HAP-1 (cell line): Measurements from ENCODE around the gene NEAT1.

Source experiments
- DNase-seq, 2 experiments: peaks; one replicate each; pipeline ENCODE4 v3.0.0-alpha.2; 2016 to 2020; ENCODE audit warnings: low spot score in 2 of 2
- H3K27me3 ChIP-seq: fragments of 250-450 bp; sonication (Bioruptor Pico); 2 replicates; pipeline ENCODE4 v1.5.1; 2020; ENCODE audit warnings: low read depth, mild to moderate bottlenecking, moderate library complexity
- H3K36me3 ChIP-seq: fragments of 250-450 bp; sonication (Bioruptor Pico); replicated peaks from 2 replicates; pipeline ENCODE4 v1.5.1; 2020; ENCODE audit warnings: mild to moderate bottlenecking
- H3K4me1 ChIP-seq: fragments of 250-450 bp; sonication (Bioruptor Pico); 2 replicates; pipeline ENCODE4 v1.5.1; 2020; ENCODE audit warnings: mild to moderate bottlenecking
- H3K4me3 ChIP-seq: fragments of 250-450 bp; sonication (Bioruptor Pico); 2 replicates; pipeline ENCODE4 v1.5.1; 2020; ENCODE audit warnings: mild to moderate bottlenecking, moderate library complexity
- H3K9me3 ChIP-seq: fragments of 250-450 bp; sonication (Bioruptor Pico); 2 replicates; pipeline ENCODE4 v1.5.1; 2020; ENCODE audit warnings: mild to moderate bottlenecking, moderate library complexity
- in situ Hi-C: fragments of 300-500 bp; cut with MboI; formaldehyde crosslinking; loops from 3 replicates; pipeline ENCODE4 v1.14.3; 2020; ENCODE audit warnings: low sequenced_read_pairs, inconsistent platforms, mixed read lengths

The NEAT1 gene

DNA sequence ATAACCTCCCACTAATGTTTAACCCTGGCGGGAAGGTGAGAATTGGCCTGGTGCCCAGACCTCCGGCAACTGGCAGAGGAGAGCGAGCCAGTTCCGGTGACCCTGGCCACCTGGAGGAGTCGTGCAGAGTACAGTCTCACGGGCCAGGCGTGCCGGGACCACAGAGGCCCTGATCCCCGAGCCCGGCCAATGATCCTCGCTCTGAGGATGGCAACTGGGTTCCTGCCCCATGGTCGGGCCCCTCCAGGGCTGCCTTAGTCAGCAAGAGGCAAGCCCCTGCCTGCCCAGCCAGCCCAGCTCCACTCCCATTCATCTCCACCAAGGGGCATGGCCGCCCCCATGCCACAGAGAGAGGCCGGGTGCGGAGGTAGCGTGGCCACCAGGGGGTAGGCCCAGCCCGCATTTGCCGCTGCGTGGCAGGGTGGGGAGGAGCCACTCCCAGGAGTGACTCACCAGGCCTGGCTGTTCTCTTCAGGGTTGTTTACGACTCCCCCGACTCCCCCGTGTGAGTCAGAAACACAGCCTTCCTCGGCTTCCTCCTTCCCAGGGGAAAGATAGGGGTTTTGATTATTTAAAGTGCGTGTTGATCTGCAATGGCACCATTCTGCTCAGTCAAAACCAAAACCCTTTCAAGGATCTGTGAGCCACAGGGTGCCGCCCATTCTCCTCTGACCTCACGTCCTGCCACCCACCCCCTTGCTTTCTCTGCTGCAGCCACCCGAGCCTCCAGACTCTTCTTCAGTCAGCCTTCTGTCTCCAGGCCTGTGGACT, 40.4 kb upstream of the NEAT1 start, which contains the start of gene SLC25A45:
SLC25A45 (minus strand) TSS at position 614 of the 771 bp plus-strand sequence. CDS start 695 bp downstream, outside the sequence.
- peak; percentile 70 to 86 for DNase-seq
- Histone ChIP-seq H3K4me3 (peak within 1 kb of the TSS; percentile 19), H3K4me1 (peaks cover 20% of the 10 kb centered on the region), H3K9me3 (no peaks in the 10 kb centered on the region), H3K36me3 (no peaks in the 10 kb centered on the region), H3K27me3 (no peaks in the 10 kb centered on the region)
- in situ Hi-C loops, result no loop called here

DNA sequence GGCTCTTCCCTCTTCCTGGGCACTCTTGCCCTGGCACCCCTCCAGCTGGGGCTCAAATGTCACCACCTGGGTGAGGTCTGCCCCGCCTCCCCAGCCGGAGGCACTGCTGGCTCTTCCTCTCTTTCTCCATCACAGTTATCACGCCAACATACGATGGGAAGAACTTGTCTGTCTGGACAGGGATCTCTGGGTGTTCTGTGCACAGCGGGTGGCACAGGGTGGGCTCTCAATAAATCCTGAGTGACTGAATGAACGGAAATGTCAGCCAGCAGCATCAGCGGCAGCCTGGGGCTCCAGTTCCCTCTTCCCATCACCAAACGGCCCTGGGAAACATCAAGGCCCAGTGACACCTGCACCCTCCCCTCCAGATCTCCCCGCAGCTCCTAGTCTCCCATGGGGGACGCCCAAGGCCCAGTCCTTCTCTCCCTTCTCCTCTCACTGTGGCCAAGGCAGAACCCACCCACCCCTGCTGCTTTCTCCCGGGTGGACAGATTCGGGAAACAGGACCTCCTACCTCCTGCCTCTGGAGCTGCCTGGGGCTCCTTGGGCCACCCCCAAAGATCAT, 39.7 kb upstream of the NEAT1 start:
- Histone ChIP-seq H3K9me3 (no peaks in the 10 kb centered on the region), H3K27me3 (no peaks in the 10 kb centered on the region), H3K36me3 (no peaks in the 10 kb centered on the region), H3K4me3 (peak overlapping the region; percentile 19), H3K4me1 (peaks cover 23% of the 10 kb centered on the region)
- in situ Hi-C loops, result no loop called here
- DNase-seq, result no peak

DNA sequence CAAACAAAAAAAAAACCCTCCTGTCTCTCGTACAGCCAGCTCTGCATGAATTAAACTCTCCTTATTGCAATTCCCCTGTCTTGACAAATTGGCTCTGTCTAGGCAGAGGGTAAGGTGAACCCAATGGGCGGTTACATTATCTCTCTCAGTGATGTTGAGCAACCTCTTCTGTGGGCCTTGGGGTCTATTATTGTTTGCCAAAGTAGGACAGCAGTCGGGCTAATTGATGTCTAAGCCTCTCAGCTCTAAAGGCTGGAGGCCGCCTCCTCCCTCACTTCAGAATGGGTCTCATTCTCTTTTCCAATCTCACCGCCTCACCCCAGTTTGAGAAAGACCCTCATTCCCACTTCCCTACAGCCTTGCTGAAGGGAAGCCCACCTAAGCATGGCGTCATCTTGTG, 38.8 kb upstream of the NEAT1 start:
- H3K4me1 ChIP-seq, result peaks cover 23% of the 10 kb centered on the region
- in situ Hi-C loops, result no loop called here
- DNase-seq, result no peak
- no peaks in the 10 kb centered on the region for H3K9me3 ChIP-seq
- H3K4me3 ChIP-seq, result no peak overlapping the region
- H3K27me3 ChIP-seq, result no peaks in the 10 kb centered on the region
- peaks cover 5% of the 10 kb centered on the region; the same call in 1 of the 2 replicates for H3K36me3 ChIP-seq

DNA sequence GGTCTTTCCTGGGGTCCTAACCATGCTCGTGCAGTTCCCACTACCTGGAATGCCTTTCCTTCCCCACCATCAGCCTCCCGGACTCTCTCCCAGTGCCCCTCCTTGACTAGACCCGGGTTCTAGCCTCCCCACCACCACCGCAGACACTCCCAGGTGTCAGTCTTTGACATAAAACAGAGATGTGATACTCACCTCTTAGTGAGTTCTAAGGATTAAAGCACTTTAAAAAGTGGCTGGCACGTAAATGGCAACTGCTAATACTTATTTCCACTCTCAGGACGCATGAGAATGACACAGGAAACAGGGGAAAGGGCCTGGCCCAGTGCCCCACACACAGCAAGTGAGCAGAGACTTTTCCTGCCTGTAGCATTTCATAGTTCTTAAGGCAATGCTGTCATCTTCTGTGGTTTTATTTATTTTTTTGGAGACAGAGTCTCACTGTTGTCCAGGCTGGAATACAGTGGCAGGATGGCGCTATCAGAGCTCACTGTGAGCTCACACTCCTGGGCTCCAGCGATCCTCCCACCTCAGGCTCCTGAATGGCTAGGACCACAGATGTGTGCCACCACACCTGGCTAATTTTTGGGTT, 38.2 kb upstream of the NEAT1 start:
- no peak for DNase-seq
- Histone ChIP-seq H3K4me3 (no peak overlapping the region), H3K36me3 (peaks cover 7% of the 10 kb centered on the region; the same call in 1 of the 2 replicates), H3K9me3 (no peaks in the 10 kb centered on the region), H3K27me3 (no peaks in the 10 kb centered on the region), H3K4me1 (peaks cover 23% of the 10 kb centered on the region)
- in situ Hi-C loops, result no loop called here

DNA sequence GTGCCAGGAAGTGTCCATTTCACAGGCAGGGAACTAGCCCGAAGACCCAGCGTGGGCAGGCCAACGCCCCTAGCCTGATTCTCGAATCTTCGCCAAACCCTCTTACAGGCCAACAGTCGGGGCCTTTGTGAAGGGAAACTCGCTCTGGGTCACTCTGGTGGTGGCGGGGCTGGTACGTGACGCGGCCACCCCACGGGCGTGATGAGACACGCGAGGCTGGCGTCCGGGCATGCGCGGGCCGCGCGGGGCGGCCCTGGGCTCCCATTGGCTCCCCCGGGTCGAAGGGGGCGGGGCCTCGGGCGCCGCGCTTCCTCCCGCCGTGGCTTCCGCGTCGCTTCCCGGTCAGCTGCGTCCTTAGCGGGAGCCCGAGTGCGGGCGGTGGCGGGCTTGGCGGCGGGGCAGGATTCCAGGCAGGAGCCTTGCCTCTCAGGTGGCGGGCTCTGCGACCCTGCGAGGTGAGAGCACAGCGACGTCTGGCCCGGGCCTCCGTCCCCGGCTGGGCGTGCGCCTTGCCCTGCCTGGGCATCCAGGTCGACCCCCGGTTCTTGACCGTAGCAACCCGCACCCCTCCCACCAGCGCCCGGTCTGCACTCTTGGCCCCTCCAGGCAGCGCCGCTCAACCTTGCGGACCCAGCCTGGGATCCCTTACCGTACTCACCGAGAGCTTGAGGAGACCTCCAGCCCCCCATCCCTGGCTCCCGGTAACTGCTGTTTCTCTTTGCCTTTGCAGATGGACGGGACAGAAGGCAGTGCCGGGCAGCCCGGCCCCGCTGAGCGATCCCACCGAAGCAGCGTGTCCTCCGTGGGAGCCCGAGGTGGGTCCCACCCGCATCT, 36.1 kb upstream of the NEAT1 start, which contains the start of gene FRMD8:
FRMD8 (plus strand) TSS at position 331 of the 834 bp plus-strand sequence; CDS start at position 731, 400 bp downstream.
- DNase-seq, result peak; percentile 69 to 90
- Histone ChIP-seq H3K36me3 (peaks cover 7% of the 10 kb centered on the region; the same call in 1 of the 2 replicates), H3K4me3 (peak within 1 kb of the TSS; percentile 63), H3K9me3 (no peaks in the 10 kb centered on the region), H3K4me1 (peaks cover 23% of the 10 kb centered on the region), H3K27me3 (no peaks in the 10 kb centered on the region)
- in situ Hi-C loops, result no loop called here

DNA sequence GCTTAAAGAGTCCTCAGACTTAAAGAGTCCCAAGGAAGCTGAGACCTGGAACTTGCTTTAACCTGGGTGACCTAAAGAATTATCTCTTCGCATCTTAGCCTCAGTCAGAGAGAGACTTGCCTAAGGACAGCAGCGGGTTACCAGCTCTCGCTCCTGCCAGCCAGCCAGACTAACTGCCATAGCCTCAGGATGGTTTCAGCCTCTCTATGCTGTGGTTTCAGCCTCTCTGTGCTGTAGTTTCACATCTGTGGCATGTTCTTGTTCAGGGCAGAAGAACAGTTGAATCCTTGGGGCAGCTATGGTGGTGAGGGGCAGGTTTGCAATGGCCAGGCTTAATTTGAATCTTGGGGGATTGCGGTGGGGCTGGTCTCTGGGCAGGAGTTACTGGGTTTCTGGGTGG, 33.9 kb upstream of the NEAT1 start:
- in situ Hi-C loops, result no loop called here

DNA sequence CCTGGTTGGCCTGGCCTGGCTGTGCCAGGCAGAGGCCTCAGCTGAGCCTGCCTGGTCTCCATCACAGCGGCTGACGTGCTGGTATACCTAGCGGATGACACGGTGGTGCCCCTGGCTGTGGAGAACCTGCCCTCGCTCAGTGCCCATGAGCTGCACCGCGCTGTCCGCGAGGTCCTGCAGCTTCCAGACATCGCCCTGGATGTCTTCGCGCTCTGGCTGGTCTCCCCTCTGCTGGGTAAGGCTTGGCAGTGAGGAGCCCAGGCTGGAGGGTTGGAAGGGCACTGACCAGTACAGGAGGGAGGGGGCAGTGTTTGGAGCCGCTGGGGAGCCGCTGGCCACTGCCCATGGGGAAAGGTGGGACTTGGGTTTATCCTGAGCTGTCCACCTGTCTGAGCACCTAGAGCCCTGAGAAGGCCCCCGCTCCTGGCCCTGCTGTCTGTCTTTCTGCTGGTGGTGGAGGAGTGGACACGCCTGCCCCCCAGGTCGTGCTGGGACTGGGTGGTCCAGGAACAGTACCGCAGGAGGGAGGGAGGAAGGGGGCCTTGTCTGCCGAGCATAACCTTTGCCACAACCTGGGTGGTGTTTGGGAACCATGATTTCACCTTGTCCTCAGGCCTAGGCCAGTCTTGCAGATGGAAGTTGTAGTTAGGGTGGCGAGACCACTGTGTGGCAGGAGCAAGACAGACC, 33.2 kb upstream of the NEAT1 start:
- Histone ChIP-seq H3K4me1 (peaks cover 8% of the 10 kb centered on the region), H3K36me3 (peaks cover 9% of the 10 kb centered on the region; the same call in 1 of the 2 replicates), H3K4me3 (no peak overlapping the region), H3K27me3 (no peaks in the 10 kb centered on the region), H3K9me3 (no peaks in the 10 kb centered on the region)
- no peak for DNase-seq
- in situ Hi-C loops, result no loop called here

More for the DNA sequence above, 33.9 kb upstream of the NEAT1 start:
- H3K36me3 ChIP-seq, result peaks cover 7% of the 10 kb centered on the region; the same call in 1 of the 2 replicates
- H3K9me3 ChIP-seq, result no peaks in the 10 kb centered on the region
- no peak overlapping the region for H3K4me3 ChIP-seq
- H3K27me3 ChIP-seq, result no peaks in the 10 kb centered on the region
- peaks cover 8% of the 10 kb centered on the region for H3K4me1 ChIP-seq
- no peak for DNase-seq

DNA sequence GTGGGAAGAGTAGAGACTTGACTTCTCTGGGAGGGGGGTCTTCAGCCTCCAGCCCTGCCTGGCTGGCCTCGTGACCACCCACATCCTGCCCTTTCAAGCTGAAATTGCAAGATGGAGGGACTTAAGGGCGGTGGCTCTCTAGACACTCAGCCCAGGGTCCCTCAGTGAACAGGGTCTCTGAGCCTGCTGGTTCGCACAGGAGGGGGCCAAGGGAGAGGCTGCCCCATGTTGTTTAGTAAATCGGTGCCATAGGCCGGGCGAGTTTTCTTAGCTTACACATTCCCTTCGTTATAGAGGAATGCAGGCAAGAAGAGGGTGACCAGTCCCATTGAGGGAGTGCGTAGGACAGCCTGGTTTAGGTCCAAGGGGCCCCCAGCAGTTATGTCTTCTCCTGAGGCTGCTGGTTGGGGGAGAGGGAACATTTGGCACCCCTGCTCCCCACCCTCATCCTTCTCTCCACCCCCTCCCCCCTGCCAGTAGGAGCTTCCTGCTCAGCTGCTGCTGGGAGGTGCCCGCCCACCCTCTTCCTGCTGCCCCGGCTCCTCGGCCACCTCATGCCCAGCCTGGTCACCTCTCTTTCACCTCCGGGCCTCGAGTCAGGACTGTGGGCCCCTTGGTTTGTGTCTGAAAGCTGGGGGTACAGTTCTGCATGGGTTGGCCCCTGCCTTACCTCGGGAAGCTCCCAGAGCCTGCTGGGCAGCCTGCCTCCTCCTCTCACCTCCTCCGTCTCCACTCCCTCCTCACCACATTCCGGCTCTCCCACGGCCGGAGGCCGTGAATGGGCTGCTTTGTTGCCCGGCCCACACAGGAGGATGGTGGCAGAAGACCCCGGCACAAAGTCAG, 32.3 kb upstream of the NEAT1 start:
- DNase-seq, result no peak
- in situ Hi-C loops, result no loop called here
- Histone ChIP-seq H3K27me3 (no peaks in the 10 kb centered on the region), H3K4me3 (no peak overlapping the region), H3K9me3 (no peaks in the 10 kb centered on the region), H3K36me3 (peaks cover 11% of the 10 kb centered on the region; the same call in 1 of the 2 replicates), H3K4me1 (peaks cover 8% of the 10 kb centered on the region)

DNA sequence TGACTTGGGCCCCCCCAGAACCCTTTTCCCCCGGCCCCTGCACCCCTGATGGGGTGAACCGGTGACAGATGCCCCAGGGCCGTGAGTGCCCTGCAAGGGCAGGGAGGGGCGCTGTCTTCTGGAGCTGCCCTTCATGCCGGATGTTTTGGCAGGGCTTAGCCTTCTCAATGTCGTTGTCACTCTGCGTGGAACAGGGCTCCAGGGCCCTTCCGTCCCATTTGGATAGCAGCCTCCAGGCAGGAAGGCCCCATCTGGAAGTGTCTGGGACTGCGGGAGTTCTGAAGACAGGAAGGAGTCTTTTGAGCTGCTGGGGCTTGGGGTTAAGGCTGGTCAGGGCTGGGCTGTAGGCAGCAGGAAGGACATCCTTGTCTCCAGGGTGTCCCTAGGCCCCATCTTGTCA, 31.6 kb upstream of the NEAT1 start:
- no peaks in the 10 kb centered on the region for H3K9me3 ChIP-seq
- H3K4me1 ChIP-seq, result peaks cover 8% of the 10 kb centered on the region
- H3K27me3 ChIP-seq, result no peaks in the 10 kb centered on the region
- in situ Hi-C loops, result no loop called here
- H3K4me3 ChIP-seq, result no peak overlapping the region
- DNase-seq, result no peak
- H3K36me3 ChIP-seq, result peaks cover 11% of the 10 kb centered on the region; the same call in 1 of the 2 replicates

DNA sequence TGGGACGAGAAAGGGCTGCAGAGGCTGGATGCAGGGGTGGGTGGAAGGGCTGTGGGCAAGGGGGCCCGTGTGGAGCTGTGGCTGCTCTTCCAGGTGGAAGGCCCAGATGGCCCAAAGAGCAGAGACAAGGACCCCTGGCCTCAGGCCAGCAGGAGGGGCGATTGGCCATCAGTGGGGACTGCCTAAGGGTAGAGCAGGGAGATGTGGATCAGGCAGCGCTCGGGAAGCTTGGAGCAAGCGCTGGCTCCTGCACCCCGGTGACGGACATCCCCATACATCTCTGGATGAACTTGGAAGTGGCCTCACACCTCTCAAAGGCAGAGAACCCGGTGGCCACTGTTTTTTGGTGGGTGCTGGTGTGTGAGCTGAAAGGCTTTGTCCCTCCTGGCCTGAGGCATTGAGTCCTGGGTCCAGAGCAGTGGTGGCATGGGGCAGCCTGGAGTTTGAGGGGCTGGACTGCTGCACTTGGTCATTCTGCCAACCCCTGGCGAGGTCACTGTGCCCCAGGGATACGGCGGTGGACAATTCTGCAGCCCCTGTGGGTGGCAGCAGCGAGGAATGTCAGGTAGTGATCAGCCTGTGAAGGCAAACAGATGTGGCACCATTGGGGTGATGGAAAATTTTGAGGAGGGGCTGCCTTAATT, 30.3 kb upstream of the NEAT1 start:
- H3K36me3 ChIP-seq, result peaks cover 14% of the 10 kb centered on the region
- peaks cover 2% of the 10 kb centered on the region; the same call in 1 of the 2 replicates for H3K4me1 ChIP-seq
- no peaks in the 10 kb centered on the region for H3K27me3 ChIP-seq
- no peak overlapping the region for H3K4me3 ChIP-seq
- DNase-seq, result no peak
- H3K9me3 ChIP-seq, result no peaks in the 10 kb centered on the region
- in situ Hi-C loops, result no loop called here

DNA sequence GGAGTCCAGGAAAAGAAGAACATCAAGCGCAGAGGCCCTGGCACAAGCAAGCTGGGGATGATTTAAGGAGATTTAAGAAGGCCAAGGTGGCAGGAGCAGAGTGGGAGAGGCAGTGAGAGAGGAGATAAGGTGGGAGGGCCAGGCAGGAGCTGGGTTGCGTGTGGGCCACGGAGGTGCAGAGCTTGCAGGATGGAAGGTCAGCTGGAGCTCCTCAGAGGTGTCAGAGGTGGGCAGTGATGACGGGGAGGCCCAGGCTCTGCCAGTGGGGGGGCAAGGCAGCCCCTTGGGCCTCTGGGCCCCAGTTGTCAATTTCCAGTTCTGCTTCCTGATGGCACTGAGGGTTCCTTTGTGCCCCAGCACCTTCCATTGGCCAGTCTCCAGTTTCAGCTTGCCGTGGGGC, 29.7 kb upstream of the NEAT1 start:
- Histone ChIP-seq H3K4me1 (no peaks in the 10 kb centered on the region), H3K9me3 (no peaks in the 10 kb centered on the region), H3K4me3 (no peak overlapping the region), H3K27me3 (no peaks in the 10 kb centered on the region), H3K36me3 (peaks cover 16% of the 10 kb centered on the region)
- no peak for DNase-seq
- in situ Hi-C loops, result no loop called here

DNA sequence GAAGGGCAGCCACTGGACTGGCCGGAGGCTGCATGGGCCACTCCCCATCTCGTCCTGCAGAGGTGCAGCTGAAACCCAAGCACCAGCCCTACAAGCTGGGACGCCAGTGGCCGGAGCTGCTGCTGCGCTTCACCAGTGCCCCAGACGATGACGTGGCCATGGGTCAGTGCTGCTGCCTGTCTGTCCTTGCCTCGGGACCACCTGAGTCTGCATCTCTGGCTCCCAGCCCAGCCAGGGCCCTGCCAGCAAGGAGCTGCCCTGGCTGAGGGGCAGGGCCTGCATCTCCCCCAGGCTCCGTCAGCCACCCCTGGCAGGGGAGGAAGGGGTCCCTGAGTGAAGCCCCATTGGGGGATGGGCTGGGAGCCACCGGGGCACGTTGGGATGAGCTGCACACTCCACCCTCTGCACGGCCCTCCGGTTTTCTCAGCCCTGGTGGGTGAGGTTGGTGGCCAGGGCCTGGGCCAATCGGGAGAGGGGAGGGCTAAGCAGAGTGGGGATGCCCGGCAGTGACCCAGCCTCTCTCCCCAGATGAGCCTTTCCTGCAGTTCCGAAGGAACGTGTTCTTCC, 29.0 kb upstream of the NEAT1 start:
- Histone ChIP-seq H3K36me3 (peaks cover 16% of the 10 kb centered on the region), H3K4me1 (no peaks in the 10 kb centered on the region), H3K27me3 (no peaks in the 10 kb centered on the region), H3K9me3 (no peaks in the 10 kb centered on the region), H3K4me3 (no peak overlapping the region)
- no peak for DNase-seq
- in situ Hi-C loops, result no loop called here
